Endometrium (tissue), 2 donors: ENCODE data around the gene GRK6.
"Not testable (repeated sequence)": the region's sequence is repeated elsewhere in the genome, so short reads cannot be mapped to it uniquely, and the experiment has no call there.

Experiments
- FAIRE-seq: peaks from 2 replicates; lab custom pipeline; 2012; peaks lifted over from hg19 to GRCh38; lab: Jason Lieb, UNC
- donor health status: control.
- donor health status: control.

GRK6 gene

GRCh38 chr5:177471610-177472356, 45.3 kb downstream of the GRK6 start:
- FAIRE-seq: no peak

- no peak for FAIRE-seq
Measured at GRCh38 chr5:177472460-177473442, 46.3 kb downstream of the GRK6 start.

DNA sequence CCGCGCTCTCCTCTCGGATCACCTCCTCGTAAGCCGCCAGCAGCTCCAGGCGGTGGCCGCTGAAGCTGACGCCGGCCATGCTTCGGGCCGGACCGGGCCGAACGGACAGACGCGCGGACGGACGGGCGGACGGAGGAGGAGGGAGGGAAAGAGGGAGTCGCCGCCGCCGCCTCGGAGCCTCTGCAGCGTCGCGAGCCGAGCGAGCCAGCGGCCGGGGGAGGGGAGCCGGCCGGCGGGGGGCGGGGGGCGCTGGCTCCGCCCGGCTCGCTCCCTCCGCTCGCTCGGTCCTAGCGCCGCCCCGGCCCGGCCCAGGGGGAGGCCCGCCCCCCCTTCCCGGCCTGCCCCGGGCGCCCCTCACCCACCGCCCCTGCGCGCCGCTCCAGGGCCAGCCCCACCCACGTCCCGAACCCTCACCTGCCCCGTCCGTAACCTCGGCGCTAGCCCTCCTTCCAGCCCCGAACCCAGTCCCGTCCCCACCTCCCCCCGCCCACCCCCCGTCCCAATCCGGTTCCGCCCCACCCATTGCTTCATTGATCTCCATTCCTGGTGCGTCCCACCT, 47.0 kb downstream of the GRK6 start, which contains the start of gene DBN1:
Gene DBN1, minus strand, starts transcription at position 192 of the 559 bp plus-strand sequence. Its CDS starts 113 bp downstream, at position 79.
- FAIRE-seq: no peak

- no peak for FAIRE-seq
Measured at GRCh38 chr5:177474002-177474476, 47.6 kb downstream of the GRK6 start.

DNA sequence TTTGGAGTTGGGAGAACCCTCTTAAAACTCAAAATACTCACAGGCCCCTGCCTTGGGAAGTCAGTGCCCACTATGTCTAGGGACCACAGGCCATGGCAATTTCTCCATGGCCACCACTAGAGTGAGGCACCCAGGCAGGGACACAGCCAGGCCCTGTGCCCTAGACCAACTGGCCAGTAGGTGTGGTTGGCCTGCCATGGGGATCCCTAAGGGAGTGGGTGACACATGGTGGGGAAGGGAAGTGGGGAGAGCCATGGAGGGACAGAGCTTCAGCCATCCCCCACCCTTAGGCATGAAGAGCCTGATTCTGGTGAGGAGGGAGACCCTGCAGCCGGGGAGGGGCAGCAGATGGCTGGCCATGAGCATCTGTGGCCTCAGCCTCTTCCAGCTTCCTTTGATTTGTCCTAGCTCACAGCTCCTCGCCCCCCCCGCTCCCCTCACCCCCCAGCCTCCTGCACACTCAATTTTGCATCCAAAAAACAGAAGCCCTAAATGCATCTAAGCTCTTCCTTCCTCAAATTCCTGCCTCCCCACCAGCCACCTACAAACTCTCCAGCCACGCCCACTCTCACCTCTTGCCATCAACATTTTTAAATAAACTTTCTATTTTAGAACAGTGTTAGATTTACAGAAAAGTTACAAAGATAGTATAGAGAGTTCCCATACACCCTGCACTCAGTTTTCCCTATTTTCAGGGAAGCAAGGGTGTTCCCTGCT, 48.5 kb downstream of the GRK6 start:
- FAIRE-seq: no peak

DNA sequence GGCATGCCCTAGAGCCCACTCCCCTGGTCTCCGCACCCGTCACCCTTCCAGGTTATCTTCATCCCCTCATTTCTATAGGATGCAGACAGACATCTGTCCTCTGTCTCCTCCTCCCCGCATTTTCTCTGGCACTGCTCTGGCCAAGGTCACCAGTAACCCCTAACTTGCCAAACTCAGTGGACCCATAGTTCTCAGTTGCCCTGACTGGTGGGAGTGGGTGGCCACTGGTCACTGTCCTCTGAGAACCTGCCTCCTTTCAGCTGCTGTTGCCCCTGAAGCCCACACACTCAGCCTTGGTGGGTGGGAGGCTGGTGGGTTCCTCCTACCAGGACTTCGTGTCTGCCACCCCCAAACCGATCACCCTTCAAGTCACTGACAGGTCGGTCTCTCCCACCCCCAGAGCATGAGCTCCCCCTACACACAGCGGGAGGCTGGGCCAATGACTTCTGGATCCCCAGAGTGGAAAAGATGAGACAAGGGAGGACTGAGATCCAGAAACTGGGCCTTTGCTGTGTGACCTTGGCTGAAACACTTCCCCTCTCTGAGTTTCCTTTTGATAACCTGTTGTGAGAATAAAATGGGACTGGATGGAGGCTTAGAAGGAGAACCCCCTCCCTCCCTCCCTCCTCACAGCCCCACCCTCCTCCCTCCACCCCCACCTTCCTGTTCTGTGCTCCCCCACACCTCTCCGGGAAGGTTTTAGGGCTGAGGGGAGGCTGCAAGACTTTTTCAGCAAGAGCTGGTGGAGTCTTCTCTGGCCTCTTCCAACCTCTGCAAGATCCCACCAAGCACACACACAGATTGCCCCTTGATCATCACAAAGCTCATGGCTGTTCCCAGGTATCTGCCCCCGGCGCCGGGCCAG, 49.3 kb downstream of the GRK6 start:
- no peak for FAIRE-seq

DNA sequence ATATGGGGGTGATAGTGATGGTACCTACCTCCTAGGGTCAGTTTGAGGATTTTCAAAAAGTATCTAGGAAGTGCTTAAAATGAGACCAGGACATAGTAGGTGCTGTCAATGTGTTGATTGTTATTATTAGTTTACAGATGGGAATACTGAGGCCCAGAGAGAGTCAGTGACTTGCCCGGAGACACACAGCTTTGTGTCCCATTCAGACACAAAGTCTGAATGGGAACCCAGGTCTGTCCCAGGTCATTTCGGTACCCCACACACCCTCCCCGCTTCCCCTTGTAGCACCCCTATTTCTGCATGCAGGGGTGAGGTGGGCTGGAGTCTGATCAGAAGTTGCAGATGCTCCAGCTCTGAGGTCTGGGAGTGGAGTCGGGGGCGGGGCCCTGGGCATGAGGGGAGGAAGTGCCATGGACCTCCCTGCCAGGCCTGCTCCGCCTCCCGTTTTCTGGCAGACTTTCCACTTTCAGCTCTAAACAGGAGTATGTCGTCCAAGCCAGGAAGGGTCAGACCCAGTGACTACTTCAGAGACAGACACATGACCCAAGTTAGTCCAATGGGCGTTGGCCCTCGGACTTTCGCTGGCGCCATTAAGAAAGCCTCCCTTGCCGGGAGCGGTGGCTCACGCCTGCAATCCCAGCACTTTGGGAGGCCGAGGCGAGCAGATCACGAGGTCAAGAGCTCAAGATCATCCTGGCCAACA, 50.2 kb downstream of the GRK6 start:
- no peak for FAIRE-seq

DNA sequence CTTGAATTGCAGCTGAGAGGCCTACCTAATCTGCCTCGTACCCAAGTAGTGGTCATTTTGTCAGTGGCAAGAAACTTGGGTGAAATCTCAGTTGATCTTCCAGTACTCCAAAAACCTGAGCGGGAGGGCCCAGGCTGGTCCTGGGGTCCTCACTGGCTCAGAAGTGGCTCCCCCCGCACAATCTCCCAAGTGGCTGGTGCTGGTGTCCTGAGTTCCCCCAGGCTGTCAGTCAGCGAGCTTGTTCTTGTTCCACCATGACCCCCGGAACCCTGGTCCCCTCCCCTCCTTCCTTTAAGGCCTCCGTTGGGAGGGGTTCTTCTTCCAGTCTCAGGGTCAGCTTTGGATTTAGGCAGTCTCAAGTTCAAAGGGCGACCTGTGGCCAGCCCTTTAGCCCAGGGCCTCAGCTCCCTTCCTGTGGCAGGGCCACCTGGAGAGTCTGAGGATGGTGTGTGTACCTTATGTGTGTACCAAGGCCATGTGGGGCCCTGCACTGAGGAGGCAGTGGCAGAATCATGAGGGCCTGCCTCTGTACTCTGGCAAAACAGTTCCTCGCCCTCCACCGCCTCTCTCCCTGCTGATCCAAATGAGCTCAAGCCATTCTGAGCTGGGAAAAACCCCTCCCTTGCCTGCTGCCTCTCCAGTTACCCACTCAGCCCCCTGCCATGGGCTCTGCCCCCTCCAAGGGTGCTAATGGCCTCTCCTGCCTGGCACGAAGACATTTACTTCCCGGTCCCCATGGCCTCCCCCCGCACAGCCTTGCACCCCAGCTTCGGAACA, 51.4 kb downstream of the GRK6 start:
- no peak for FAIRE-seq

GRCh38 chr5:177478711-177479646, 52.5 kb downstream of the GRK6 start:
- FAIRE-seq: no peak

DNA sequence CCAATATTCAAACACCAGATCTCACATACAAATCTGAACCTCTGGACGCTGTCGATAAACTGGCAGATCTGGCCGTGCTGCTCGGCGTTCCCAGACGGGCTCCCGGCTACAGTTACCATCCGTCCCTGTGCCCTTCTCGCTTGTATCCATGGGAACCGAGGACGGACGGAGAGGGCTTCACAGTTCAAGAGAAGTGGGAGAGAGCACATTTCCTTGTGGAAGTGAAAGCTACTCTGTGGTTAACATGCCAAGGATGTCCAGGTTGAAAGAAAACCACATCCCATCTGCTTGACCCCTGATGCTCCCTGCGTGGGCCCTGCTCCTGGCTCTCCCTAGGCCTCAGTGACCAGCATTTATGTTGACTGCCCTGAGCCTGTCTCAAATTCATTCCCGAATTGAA, 53.3 kb downstream of the GRK6 start:
- no peak for FAIRE-seq

DNA sequence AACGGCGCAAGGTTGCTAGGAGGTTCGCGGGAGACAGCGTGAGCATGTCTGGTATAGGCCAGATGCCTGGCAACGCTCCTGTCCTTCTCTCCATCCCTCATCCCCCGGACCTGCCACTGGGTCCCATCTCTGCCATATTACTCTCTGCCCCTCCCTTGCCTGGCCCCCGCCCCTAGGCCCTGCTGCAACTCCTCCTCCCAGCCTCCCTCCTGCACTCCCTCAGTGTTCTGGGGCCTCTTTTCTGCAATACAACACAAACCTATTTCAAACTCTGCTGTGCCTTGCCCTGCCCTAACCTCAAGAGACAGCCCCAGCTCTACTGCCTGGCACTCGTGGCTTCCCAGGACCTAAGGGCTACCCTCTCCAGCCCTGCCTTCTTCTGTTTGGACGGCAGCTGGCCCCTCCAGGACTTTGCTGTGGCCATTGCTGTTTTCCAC, 55.9 kb downstream of the GRK6 start:
- no peak for FAIRE-seq

GRCh38 chr5:177483042-177483441, 56.6 kb downstream of the GRK6 start:
- no peak for FAIRE-seq

DNA sequence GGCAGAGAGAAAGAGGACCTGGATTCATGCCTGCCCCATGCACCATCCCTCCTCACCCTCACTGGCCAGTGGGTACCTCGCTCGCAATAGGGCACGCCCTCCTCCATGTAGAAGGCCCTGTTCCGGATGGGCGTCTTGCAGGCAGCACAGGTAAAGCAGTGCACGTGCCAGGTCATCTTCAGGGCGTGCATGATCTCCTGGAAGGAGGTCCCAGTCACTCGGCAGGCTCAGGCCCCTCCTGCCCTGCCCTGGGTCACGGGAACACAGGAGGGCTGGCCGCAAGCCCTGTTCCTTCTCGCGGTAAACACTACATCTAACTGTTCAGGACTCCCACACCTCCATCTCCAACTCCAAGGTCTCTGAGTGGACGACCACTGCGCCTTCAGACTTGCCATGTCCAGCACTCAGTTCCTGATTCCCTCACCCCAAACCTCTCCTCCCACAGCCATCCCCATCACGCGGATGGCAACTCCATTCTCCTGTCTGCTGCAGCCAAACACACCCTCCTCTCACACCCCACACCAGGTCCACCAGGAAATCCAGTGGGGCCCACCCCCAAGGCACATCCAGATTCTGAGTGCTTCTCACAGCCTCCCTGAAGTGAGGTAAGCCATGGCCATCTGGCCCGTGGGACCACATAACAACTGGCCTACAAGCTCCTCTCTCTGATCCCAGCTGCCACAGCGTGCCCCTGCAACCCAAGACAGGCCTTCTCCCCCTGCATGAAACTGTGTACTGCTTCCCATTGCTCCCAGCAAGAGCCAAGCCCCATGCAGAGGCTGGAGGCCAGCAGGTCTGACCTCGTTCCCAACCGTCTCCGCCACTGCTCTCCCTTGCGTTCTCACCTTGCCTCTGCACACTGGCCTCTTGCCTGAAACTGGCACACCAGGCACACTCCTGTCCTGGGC, 57.8 kb downstream of the GRK6 start:
- no peak for FAIRE-seq

DNA sequence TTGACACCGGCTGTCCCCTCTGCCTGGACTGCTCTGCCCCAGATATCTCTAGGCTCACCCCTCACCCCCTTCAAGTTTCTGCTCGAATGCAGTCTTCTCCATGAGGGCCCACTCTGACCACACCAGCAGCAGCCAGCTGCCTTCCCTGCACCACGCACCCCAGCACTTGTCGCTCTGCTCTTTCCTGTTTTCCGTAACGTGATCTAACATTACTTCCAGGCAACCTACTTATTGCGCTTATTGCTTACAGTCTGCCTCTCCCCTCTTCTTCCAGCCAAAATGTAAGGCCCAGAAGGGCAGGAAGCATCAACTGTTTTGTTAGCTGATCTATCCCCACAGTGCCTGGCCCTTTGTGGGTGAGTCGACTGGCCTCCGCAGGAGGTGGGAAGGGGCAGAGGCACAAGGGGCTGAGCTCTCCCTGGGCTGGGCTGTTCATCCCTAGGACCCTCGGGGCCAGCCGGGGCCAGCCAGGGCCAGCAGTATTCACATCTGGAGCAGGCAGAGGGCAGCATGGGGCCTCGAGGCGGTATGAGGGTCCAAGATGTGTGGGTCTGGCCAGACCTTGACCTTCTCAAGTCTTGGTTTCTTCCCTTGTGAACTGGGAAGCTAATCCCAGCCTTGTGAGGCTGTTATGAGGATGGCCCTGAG, 58.5 kb downstream of the GRK6 start:
- FAIRE-seq: no peak

DNA sequence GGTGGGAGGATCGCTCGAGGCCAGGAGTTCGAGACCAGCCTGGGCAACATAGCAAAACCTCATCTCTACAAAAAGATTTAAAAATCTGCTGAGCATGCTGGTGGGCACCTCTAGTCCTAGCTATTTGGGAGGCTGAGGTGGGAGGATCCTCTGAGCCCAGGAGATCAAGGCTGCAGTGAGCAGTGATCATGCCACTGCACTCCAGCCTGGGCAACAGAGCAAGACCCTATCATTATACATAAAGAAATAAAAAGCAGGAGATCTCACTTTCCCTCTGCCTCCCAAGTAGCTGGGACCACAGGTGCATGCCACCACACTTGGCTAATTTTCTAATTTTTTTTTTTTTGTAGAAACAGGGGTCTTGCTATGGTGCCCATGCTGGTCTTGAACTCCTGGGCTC, 59.3 kb downstream of the GRK6 start:
- not testable (repeated sequence) for FAIRE-seq

GRCh38 chr5:177486256-177486655, 59.8 kb downstream of the GRK6 start:
- FAIRE-seq: no peak

- no peak for FAIRE-seq
Measured at GRCh38 chr5:177487144-177487543, 60.7 kb downstream of the GRK6 start.
